Ishikawa (cell line): ENCODE measurements around the gene DHRS2.

Experiments
- CEBPB ChIP-seq: IDR thresholded peaks from 2 replicates; pipeline ENCODE4 v1.6.1; 2012
- CREB1 ChIP-seq: IDR thresholded peaks from 2 replicates; pipeline ENCODE4 v1.6.1; 2012; ENCODE audit warnings: low read depth
- EP300 ChIP-seq: IDR thresholded peaks from 2 replicates; pipeline ENCODE4 v1.6.1; 2012; ENCODE audit warnings: borderline replicate concordance
- FOXM1 ChIP-seq: IDR thresholded peaks from 2 replicates; pipeline ENCODE4 v1.6.1; 2012; ENCODE audit warnings: low read depth, borderline replicate concordance
- MAX ChIP-seq: IDR thresholded peaks from 2 replicates; pipeline ENCODE4 v1.6.1; 2012
- REST ChIP-seq: IDR thresholded peaks from 2 replicates; pipeline ENCODE4 v1.6.1; 2012; ENCODE audit warnings: low read depth, mild to moderate bottlenecking
- TAF1 ChIP-seq: IDR thresholded peaks from 2 replicates; pipeline ENCODE4 v1.6.1; 2012; ENCODE audit warnings: low read depth, mild to moderate bottlenecking
- TCF12 ChIP-seq: IDR thresholded peaks from 2 replicates; pipeline ENCODE4 v1.6.1; 2012; ENCODE audit warnings: low read depth
- TEAD4 ChIP-seq: IDR thresholded peaks from 2 replicates; pipeline ENCODE4 v1.6.1; 2012
- USF1 ChIP-seq: IDR thresholded peaks from 2 replicates; pipeline ENCODE4 v1.6.1; 2012
- YY1 ChIP-seq: IDR thresholded peaks from 2 replicates; pipeline ENCODE4 v1.6.1; 2012; ENCODE audit warnings: low read depth
- ZBTB7A ChIP-seq: IDR thresholded peaks from 2 replicates; pipeline ENCODE4 v1.6.1; 2012; ENCODE audit warnings: low read depth

- TF ChIP-seq TCF12 (no peak), CEBPB (no peak), EP300 (no peak), ZBTB7A (no peak), REST (no peak), CREB1 (no peak), TEAD4 (no peak), USF1 (no peak), TAF1 (no peak), YY1 (no peak), MAX (no peak), FOXM1 (no peak)
These were observed 25.4 kb downstream of the DHRS2 start for GRCh38 chr14:23661542-23661941.
